ENCODE data around the gene LLGL2. TPM values are rescaled to one million over a fixed set of nuclear protein-coding genes. Genes with fewer than 3 reads are reported as not detected.

The LLGL2 gene
- total RNA-seq, 4 donors from 2014 or later, result 40.0 to 101 (median 67.3) TPM

- H3K4me3 ChIP-seq, result no peak overlapping the region
- H3K27me3 ChIP-seq, result no peaks in the 10 kb centered on the region
- H3K4me1 ChIP-seq, result peaks cover 13 to 48% (median 14%) of the 10 kb centered on the region in 3 donors
- H3K9me3 ChIP-seq, result no peaks in the 10 kb centered on the region
- intact Hi-C loops (cut with DNase I), result no loop called here
- TF ChIP-seq CTCF (IDR thresholded peaks at IDR 0.05) (no peak), POLR2A (IDR thresholded peaks at IDR 0.05) (no peak)
- no peak for DNase-seq
- H3K36me3 ChIP-seq, result peaks cover 0 to 48% (median 0%) of the 10 kb centered on the region in 3 donors
- no peak overlapping the region for H3K27ac ChIP-seq
- 83 to 86% methylated on average over 3 to 12 of the region's 33 CpGs for WGBS, 2 donors
Observed at GRCh38 chr17:75521951-75522727, 3.4 kb upstream of the LLGL2 start.

- TF ChIP-seq CTCF (IDR thresholded peaks at IDR 0.05) (no peak), POLR2A (IDR thresholded peaks at IDR 0.05) (no peak)
- peaks cover 5 to 39% (median 11%) of the 10 kb centered on the region in 3 donors for H3K4me1 ChIP-seq
- peaks cover 0 to 56% (median 0%) of the 10 kb centered on the region in 3 donors for H3K36me3 ChIP-seq
- no peaks in the 10 kb centered on the region for H3K27me3 ChIP-seq
- H3K9me3 ChIP-seq, result no peaks in the 10 kb centered on the region
- no peak overlapping the region for H3K4me3 ChIP-seq
- no peak overlapping the region for H3K27ac ChIP-seq
- no peak for DNase-seq
- intact Hi-C loops (cut with DNase I), result no loop called here
- 89 to 94% methylated on average over 7 of the region's 7 CpGs for WGBS, 2 donors
Observed at GRCh38 chr17:75523647-75524046, 1.9 kb upstream of the LLGL2 start.

- Histone ChIP-seq H3K4me3 (peak overlapping the region; percentile 63 to 88 (median 78)), H3K27me3 (no peaks in the 10 kb centered on the region), H3K27ac (peak overlapping the region; percentile 89 to 97 (median 92)), H3K36me3 (peaks cover 0 to 49% (median 0%) of the 10 kb centered on the region in 3 donors), H3K9me3 (no peaks in the 10 kb centered on the region), H3K4me1 (peaks cover 5 to 35% (median 11%) of the 10 kb centered on the region in 3 donors)
- DNase-seq, result no peak
- 20 to 49% methylated on average over 6 to 10 of the region's 24 CpGs for WGBS, 2 donors
- TF ChIP-seq POLR2A (IDR thresholded peaks at IDR 0.05) (no peak), CTCF (IDR thresholded peaks at IDR 0.05) (no peak)
- intact Hi-C loops (cut with DNase I), result no loop called here
Observed at GRCh38 chr17:75524269-75524969, 1.1 kb upstream of the LLGL2 start.

- no peaks in the 10 kb centered on the region for H3K27me3 ChIP-seq
- H3K9me3 ChIP-seq, result no peaks in the 10 kb centered on the region
- TF ChIP-seq POLR2A (IDR thresholded peaks at IDR 0.05) (no peak), CTCF (IDR thresholded peaks at IDR 0.05) (no peak)
- peaks cover 0 to 37% (median 0%) of the 10 kb centered on the region in 3 donors for H3K36me3 ChIP-seq
- WGBS, 2 donors, result 0 to 4% methylated on average over 9 to 12 of the region's 60 CpGs
- H3K4me3 ChIP-seq, result peak overlapping the region; percentile 63 to 88 (median 78)
- peak overlapping the region; percentile 76 to 97 (median 92) for H3K27ac ChIP-seq
- H3K4me1 ChIP-seq, result peaks cover 5 to 38% (median 11%) of the 10 kb centered on the region in 3 donors
- DNase-seq, result no peak
- intact Hi-C loops (cut with DNase I), result no loop called here
Observed at GRCh38 chr17:75525806-75526554, 483 bp downstream of the LLGL2 start.

All from esophagus squamous epithelium (tissue), 5 donors.